GM12873 (cell line): ENCODE measurements around the gene CBLN3.

ENCODE experiments used
- TF ChIP-seq, protein P1 (sequence below): IDR thresholded peaks from 2 replicates; pipeline ENCODE4 v1.5.1; 2012; ENCODE audit warnings: low read depth, mild to moderate bottlenecking, moderate library complexity, low read length, control low read depth; ENCODE audit not compliant: insufficient read depth; ENCODE audit errors: missing control alignments

The CBLN3 gene

DNA sequence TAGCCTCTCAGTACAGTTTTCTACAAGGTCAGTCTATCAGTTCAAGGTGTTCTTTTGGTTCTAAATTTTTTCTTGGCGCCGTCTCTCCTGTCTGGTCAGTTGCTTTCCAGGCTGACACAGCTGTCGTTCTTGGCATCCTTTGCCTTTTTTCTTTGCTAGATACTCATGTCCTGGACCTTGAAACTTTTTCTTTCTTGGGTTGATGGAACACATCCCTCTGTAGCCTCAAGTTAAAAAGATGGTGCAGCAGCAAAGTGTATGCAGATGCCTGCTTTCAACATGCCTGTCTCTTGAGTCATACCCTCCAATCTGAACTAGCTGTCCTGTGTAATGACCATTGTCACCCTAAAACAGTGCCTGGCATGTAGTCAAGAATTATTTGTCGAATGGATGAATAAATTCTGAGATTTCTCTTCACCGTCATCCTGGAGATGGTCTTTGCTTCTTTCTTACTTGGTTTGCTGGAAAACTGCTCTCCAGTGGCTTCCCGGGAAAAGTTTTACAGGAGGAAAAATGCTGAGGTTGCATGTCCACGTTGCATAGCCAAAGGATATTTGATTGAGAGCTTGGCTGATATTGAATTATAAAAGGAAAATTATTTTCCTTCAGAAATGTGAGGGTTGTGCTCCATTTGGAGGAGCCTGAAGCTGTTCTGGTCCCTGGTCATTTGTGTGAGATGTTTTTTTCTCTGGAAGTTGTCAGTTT is 26.0 kb downstream of the CBLN3 start:
- TF ChIP-seq, protein P1, sequence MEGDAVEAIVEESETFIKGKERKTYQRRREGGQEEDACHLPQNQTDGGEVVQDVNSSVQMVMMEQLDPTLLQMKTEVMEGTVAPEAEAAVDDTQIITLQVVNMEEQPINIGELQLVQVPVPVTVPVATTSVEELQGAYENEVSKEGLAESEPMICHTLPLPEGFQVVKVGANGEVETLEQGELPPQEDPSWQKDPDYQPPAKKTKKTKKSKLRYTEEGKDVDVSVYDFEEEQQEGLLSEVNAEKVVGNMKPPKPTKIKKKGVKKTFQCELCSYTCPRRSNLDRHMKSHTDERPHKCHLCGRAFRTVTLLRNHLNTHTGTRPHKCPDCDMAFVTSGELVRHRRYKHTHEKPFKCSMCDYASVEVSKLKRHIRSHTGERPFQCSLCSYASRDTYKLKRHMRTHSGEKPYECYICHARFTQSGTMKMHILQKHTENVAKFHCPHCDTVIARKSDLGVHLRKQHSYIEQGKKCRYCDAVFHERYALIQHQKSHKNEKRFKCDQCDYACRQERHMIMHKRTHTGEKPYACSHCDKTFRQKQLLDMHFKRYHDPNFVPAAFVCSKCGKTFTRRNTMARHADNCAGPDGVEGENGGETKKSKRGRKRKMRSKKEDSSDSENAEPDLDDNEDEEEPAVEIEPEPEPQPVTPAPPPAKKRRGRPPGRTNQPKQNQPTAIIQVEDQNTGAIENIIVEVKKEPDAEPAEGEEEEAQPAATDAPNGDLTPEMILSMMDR: no peak

DNA sequence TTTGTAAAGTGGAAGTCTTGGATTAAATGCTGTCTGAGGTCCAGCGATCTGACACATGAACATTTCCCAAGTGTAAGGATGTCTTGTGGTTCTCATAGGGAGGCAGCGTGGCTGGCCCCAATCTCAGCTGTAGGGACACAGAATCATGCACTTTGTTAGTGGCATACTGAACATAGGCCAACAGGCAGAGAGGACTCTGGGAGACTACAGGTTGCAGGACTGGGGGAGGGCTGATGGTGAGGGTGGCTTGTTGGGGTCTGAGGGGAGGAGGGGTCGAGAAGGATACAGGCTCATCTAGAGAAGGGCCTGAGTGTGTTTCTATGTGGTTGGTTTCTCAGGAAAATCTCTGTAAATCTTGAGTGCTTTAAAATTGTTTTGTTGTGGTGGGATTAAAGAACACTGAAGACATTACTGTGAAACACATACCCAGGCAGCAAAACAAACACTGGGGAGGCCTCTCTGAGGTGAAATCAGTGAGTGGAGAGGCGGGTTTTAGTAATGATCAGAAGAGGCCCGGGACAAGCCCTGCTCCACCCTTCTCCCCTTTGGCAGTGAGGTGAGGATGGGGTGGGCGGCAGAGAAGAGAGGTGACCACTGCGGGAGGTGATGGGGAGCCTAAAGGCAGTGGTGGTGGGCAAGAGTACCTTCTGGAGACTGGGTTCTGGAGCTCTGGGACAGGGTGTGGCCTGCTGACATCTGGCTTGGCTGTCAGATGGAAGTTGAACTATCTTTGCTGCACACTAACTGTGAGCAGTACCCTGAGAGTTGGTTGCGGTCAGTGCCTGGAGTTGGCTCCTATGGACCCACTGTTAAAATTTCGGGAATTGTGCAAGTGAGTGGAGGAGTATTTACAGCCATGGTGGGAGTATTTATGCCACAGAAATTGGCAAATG is 27.4 kb downstream of the CBLN3 start:
- TF ChIP-seq, protein P1: no peak

DNA sequence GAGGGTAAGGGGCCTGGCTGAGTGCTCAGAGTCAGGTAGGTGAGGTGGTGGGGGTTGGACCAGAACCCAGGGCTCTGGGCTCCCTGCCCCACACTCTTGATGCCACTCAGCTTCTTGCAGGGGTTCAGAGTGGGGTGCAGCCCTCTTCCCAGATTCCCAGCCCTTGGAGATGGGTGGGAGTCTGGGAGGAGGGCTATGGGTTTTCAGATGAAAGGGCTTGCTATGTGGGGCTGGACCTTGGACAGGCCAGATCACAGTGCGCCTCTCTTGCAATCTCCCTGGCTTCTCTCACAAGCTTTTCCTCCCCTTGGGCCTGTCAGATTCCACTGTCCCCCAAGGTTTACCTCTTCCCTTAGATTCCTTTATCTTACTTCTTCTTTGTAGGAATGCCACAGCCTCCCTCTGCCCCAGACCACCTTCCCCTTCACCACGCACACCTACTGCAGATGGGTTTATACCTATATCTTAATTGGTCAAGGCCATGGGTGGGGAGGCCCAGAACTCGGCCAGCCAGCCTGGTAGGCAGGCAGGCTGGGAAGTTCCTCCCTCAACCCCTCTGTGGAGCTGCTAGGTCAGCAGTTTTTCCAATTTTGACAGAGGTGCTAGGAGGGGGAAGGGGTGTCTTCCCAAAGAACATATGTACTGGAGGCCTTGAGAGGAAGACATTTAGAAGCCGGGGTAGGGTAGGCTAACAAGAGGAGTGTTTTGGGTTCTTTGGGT is 29.3 kb downstream of the CBLN3 start:
- TF ChIP-seq, protein P1: no peak

DNA sequence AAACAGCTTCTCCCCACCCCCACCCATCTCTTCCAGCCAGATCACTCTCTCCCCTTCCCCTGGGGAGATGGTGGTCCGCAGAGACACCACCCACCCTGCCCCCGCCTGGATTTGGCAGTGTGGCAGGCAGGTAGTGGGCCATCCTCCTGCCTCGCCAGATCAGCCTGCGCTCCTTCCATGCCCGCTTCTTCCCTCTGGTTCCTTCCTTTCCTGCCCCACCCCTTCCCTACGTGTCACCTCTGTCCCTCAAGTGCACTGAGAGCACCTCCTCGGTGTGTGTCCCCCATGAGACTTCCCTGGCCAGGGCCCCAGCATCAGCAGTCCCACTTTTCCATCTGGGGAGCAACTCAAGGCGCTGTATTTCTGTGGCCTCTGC is 30.0 kb downstream of the CBLN3 start:
- TF ChIP-seq, protein P1: no peak

DNA sequence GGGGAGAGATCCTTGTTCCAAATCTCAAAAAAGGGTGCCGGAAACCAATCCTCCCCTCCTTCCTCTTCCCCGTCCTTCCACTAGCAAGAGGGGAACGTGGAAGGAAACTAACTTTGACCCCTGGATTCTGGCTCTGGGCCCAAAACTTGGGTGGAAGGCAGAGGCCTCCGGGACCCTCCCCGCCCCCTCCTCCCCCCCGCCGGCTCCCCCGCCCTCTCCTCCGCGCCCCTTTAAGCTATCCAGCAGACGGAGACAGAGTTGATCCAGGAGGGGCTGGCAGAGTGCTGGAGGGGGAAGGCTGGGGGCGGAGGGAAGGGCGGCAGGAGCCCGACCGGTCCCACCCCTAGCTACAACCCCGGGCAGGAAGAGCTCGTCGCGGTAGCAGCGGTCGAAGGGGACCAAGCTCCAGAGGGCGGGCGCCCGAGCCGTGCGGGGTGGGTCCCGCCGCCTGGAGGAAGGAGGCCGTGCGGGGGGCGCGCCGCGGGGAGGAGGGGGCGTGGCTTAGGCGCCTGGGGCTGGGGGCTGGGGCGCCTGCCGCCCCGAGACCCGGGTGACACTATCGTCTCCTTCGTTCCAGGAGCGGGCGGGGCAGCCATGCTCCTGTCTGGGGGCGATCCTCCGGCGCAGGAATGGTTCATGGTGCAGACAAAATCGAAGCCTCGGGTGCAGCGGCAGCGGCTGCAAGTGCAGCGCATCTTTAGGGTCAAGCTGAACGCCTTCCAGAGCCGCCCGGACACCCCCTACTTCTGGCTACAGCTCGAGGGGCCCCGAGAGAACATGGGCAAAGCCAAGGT is 30.6 kb downstream of the CBLN3 start, which contains the start of gene NYNRIN:
Gene NYNRIN, plus strand, starts transcription at position 351 of the 794 bp plus-strand sequence. Its CDS starts 244 bp downstream, at position 595.
- TF ChIP-seq, protein P1: no peak

DNA sequence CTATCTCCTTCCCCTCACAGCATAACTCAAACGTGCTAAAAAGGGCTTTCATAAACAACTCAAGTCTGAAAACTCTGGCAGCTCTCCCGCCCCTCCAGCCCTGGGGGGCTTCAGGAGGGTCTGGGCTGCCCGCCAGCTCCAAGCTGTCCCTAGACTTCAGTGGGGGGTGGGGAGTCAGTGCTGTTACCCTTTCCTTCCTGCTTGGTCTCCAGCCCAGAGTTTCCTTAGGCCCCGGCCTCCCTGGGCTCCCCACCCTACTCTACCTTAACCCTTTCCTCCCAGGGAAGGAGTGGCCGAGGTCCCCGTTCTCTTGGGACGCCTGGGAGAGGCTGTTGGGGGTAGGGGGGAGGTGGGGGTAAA is 31.2 kb downstream of the CBLN3 start:
- TF ChIP-seq, protein P1: no peak
